MM.1S (cell line): ENCODE results near the gene ANKMY1.

Experiments used
- DNase-seq: peaks from one replicate; pipeline ENCODE4 v3.0.0-alpha.2; 2015
- H2AFZ ChIP-seq: fragments of 300-600 bp; sonication (generic); 2 replicates; pipeline ENCODE4 v1.6.0; 2016; ENCODE audit warnings: antibody characterized with exemption, low read length
- H3F3A ChIP-seq: fragments of 300-600 bp; sonication (generic); 2 replicates; pipeline ENCODE4 v1.6.1; 2016; ENCODE audit warnings: mild to moderate bottlenecking, antibody characterized with exemption, low read length, moderate library complexity, mixed read lengths; ENCODE audit not compliant: insufficient read depth
- H3K27ac ChIP-seq: fragments of 300-600 bp; sonication (generic); 2 replicates; pipeline ENCODE4 v1.5.1; 2016; ENCODE audit warnings: mild to moderate bottlenecking, low read length
- H3K27me3 ChIP-seq: fragments of 300-600 bp; sonication (generic); replicated peaks from 2 replicates; pipeline ENCODE4 v1.6.0; 2016; ENCODE audit warnings: low read length; ENCODE audit not compliant: insufficient read depth
- H3K36me3 ChIP-seq: fragments of 300-600 bp; sonication (generic); replicated peaks from 2 replicates; pipeline ENCODE4 v1.6.1; 2016; ENCODE audit warnings: mild to moderate bottlenecking, low read length, mixed read lengths; ENCODE audit not compliant: insufficient read depth
- H3K4me1 ChIP-seq: fragments of 300-600 bp; sonication (generic); 2 replicates; pipeline ENCODE4 v1.6.1; 2016; ENCODE audit warnings: low read length, mixed read lengths
- H3K4me2 ChIP-seq: fragments of 300-600 bp; sonication (generic); 2 replicates; pipeline ENCODE4 v1.6.0; 2016; ENCODE audit warnings: low read depth, low read length
- H3K4me3 ChIP-seq: fragments of 300-600 bp; sonication (generic); 2 replicates; pipeline ENCODE4 v1.5.1; 2016; ENCODE audit warnings: low read length, mixed read lengths
- H3K79me2 ChIP-seq: fragments of 300-600 bp; sonication (generic); 2 replicates; pipeline ENCODE4 v1.6.1; 2016; ENCODE audit warnings: mixed run types, low read length, mixed read lengths
- H3K9ac ChIP-seq: fragments of 300-600 bp; sonication (generic); 2 replicates; pipeline ENCODE4 v1.6.1; 2016; ENCODE audit warnings: low read length, mixed read lengths
- H3K9me2 ChIP-seq: fragments of 300-600 bp; sonication (generic); replicated peaks from 2 replicates; pipeline ENCODE4 v1.6.1; 2016; ENCODE audit warnings: mild to moderate bottlenecking, low read length, mixed read lengths; ENCODE audit not compliant: insufficient read depth
- H3K9me3 ChIP-seq: fragments of 300-600 bp; sonication (generic); replicated peaks from 2 replicates; pipeline ENCODE4 v1.6.1; 2016; ENCODE audit warnings: mild to moderate bottlenecking, low read length, mixed read lengths; ENCODE audit not compliant: insufficient read depth
- H4K20me1 ChIP-seq: fragments of 300-600 bp; sonication (generic); 2 replicates; pipeline ENCODE4 v1.6.1; 2016; ENCODE audit warnings: mild to moderate bottlenecking, low read length, moderate library complexity, mixed read lengths; ENCODE audit not compliant: insufficient read depth
- EZH2 ChIP-seq: fragments of 300-600 bp; sonication (generic); optimal IDR thresholded peaks from 2 replicates; pipeline ENCODE3; 2017; ENCODE audit warnings: low read depth, mild to moderate bottlenecking, antibody characterized with exemption, low read length, mixed read lengths
- EZH2phosphoT487 ChIP-seq: fragments of 300-600 bp; sonication (generic); IDR thresholded peaks from 2 replicates; pipeline ENCODE4 v1.6.1; 2018; ENCODE audit warnings: antibody characterized with exemption, low read length
- TF ChIP-seq, protein P1 (sequence below): fragments of 300-600 bp; sonication (generic); IDR thresholded peaks from 2 replicates; pipeline ENCODE4 v1.5.1; 2016; ENCODE audit warnings: antibody characterized with exemption, low read length, mixed read lengths

ANKMY1 gene

DNA sequence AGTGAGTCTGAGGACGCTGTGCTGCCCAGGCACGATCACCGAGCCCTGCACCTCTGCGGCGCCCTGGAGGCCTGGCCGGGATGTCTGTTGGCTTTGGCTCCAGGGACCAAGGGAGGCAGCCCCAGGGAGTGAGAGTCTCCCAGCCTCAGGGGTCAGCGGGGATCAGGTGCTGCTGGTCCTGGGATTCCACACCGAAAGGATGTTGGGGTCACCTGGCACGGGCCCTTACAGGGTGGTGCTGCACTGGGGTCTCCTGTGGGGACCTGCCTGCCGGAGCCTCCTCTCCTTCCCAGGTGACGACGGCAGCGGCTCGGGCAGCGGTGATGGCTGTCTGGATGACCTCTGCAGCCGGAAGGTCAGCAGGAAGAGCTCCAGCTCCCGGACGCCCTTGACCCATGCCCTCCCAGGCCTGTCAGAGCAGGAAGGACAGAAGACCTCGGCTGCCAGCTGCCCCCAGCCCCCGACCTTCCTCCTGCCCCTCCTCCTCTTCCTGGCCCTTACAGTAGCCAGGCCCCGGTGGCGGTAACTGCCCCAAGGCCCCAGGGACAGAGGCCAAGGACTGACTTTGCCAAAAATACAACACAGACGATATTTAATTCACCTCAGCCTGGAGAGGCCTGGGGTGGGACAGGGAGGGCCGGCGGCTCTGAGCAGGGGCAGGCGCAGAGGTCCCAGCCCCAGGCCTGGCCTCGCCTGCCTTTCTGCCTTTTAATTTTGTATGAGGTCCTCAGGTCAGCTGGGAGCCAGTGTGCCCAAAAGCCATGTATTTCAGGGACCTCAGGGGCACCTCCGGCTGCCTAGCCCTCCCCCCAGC lies 91.8 kb downstream of the ANKMY1 start:
- TF ChIP-seq, protein P1, sequence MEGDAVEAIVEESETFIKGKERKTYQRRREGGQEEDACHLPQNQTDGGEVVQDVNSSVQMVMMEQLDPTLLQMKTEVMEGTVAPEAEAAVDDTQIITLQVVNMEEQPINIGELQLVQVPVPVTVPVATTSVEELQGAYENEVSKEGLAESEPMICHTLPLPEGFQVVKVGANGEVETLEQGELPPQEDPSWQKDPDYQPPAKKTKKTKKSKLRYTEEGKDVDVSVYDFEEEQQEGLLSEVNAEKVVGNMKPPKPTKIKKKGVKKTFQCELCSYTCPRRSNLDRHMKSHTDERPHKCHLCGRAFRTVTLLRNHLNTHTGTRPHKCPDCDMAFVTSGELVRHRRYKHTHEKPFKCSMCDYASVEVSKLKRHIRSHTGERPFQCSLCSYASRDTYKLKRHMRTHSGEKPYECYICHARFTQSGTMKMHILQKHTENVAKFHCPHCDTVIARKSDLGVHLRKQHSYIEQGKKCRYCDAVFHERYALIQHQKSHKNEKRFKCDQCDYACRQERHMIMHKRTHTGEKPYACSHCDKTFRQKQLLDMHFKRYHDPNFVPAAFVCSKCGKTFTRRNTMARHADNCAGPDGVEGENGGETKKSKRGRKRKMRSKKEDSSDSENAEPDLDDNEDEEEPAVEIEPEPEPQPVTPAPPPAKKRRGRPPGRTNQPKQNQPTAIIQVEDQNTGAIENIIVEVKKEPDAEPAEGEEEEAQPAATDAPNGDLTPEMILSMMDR, result no peak
- TF ChIP-seq EZH2, result no peak
- no peak for TF ChIP-seq EZH2phosphoT487
- Histone ChIP-seq H3K4me1 (no peaks in the 10 kb centered on the region), H2AFZ (no peak overlapping the region), H3K4me2 (no peak overlapping the region), H3K9me2 (no peaks in the 10 kb centered on the region), H3K27ac (no peak overlapping the region), H3K27me3 (no peaks in the 10 kb centered on the region), H3K9me3 (no peaks in the 10 kb centered on the region), H3K4me3 (no peak overlapping the region), H4K20me1 (no peaks in the 10 kb centered on the region), H3K9ac (no peak overlapping the region), H3F3A (no peaks in the 10 kb centered on the region), H3K79me2 (no peaks in the 10 kb centered on the region), H3K36me3 (no peaks in the 10 kb centered on the region)
- no peak for DNase-seq

DNA sequence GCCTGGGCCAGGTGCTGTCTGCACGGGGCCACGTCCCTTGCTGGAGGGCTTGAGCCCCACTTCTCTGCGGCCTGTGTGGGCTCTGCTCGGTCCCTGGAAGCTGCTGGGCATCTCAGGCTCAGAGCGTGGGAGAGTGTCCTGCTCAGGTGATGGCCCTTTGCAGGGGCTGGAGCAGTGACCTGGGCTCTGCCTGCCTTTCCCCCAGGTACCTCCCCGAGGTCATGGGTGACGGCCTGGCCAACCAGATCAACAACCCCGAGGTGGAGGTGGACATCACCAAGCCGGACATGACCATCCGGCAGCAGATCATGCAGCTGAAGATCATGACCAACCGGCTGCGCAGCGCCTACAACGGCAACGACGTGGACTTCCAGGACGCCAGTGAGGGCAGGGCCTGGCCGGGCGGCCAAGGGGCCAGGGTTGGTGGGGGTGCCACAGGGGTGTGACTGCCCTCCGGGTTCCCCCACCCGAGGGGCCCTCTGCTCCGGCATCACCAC lies 92.5 kb downstream of the ANKMY1 start:
- no peak overlapping the region for H2AFZ ChIP-seq
- H3K4me3 ChIP-seq, result no peak overlapping the region
- H4K20me1 ChIP-seq, result no peaks in the 10 kb centered on the region
- no peaks in the 10 kb centered on the region for H3K4me1 ChIP-seq
- H3K79me2 ChIP-seq, result no peaks in the 10 kb centered on the region
- TF ChIP-seq, protein P1, result no peak
- no peak for TF ChIP-seq EZH2
- no peak for TF ChIP-seq EZH2phosphoT487
- no peaks in the 10 kb centered on the region for H3K27me3 ChIP-seq
- no peaks in the 10 kb centered on the region for H3F3A ChIP-seq
- H3K36me3 ChIP-seq, result no peaks in the 10 kb centered on the region
- H3K9ac ChIP-seq, result no peak overlapping the region
- DNase-seq, result no peak
- H3K4me2 ChIP-seq, result no peak overlapping the region
- H3K27ac ChIP-seq, result no peak overlapping the region
- no peaks in the 10 kb centered on the region for H3K9me3 ChIP-seq
- H3K9me2 ChIP-seq, result no peaks in the 10 kb centered on the region

DNA sequence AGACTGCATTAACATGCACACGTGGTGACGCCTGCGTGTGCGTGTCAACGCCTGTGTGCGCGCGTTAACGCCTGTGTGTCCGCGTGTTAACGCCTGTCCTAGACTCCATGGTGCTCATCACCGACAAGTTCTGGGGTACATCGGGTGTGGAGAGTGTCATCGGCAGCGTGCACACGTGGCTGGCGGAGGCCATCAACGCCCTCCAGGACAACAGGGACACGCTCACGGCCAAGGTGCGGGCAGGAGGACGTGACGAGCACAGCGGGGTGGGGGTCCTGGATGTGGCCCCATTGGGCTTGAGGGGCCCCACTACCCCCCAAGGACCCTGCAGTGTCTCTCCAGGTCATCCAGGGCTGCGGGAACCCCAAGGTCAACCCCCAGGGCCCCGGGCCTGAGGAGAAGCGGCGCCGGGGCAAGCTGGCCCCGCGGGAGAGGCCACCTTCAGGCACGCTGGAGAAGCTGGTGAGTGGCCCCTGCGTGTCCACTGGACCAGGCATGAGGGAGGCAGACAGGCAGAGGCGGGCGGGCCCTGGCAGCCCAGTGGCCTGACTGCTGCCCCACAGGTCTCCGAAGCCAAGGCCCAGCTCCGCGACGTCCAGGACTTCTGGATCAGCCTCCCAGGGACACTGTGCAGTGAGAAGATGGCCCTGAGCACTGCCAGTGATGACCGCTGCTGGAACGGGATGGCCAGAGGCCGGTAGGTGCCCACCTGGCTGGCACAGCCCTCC lies 93.1 kb downstream of the ANKMY1 start:
- Histone ChIP-seq H3K36me3 (no peaks in the 10 kb centered on the region), H3K79me2 (no peaks in the 10 kb centered on the region), H4K20me1 (no peaks in the 10 kb centered on the region), H3K4me3 (no peak overlapping the region), H3F3A (no peaks in the 10 kb centered on the region), H3K27ac (no peak overlapping the region), H3K4me1 (no peaks in the 10 kb centered on the region), H3K4me2 (no peak overlapping the region), H3K9me2 (no peaks in the 10 kb centered on the region), H3K9me3 (no peaks in the 10 kb centered on the region), H3K27me3 (no peaks in the 10 kb centered on the region), H2AFZ (no peak overlapping the region), H3K9ac (no peak overlapping the region)
- TF ChIP-seq EZH2, result no peak
- TF ChIP-seq EZH2phosphoT487, result no peak
- TF ChIP-seq, protein P1, result no peak
- DNase-seq, result no peak
